Peyer's patch (tissue), 4 donors: ENCODE measurements around the gene OSBPL6. TPM values are rescaled to one million over a fixed set of nuclear protein-coding genes. Genes with fewer than 3 reads are reported as not detected.

ENCODE experiments used
- DNase-seq, 3 donors: peaks; one replicate each; pipeline ENCODE4 v3.0.0-alpha.2; 2017 to 2019
- H3K27ac ChIP-seq, 4 donors: fragments of 200-600 bp; sonication (generic); one replicate each; pipeline ENCODE4 v1.5.1; 2016 to 2019
- H3K27me3 ChIP-seq, 2 donors: fragments of 200-600 bp; sonication (generic); one replicate each; pipeline ENCODE4 v1.5.1; 2019
- H3K36me3 ChIP-seq, 3 donors: fragments of 200-600 bp; sonication (generic); one replicate each; pipeline ENCODE4 v1.5.1; 2016 to 2019
- H3K4me1 ChIP-seq, 4 donors: fragments of 200-600 bp; sonication (generic); one replicate each; pipeline ENCODE4 v1.5.1; 2016 to 2019
- H3K4me3 ChIP-seq, 4 donors: fragments of 200-600 bp; sonication (generic); 1 replicate in 3 of 4; 2 replicates in 1 of 4; pipeline ENCODE4 v1.5.1; 2016 to 2019; ENCODE audit warnings: mild to moderate bottlenecking in 1 of 4
- H3K9me3 ChIP-seq, 4 donors: fragments of 200-600 bp; sonication (generic); one replicate each; pipeline ENCODE4 v1.5.1; 2016 to 2019; ENCODE audit warnings: mild to moderate bottlenecking in 1 of 4
- CTCF ChIP-seq, 6 experiments: fragments of 450-650 bp in 4 of 6; fragments of 200-600 bp in 2 of 6; sonication (generic) in 1 of 6; IDR thresholded peaks; one replicate each; pipeline ENCODE4 v1.5.1; 2017 to 2019; ENCODE audit warnings: antibody characterized with exemption in 6 of 6, mild to moderate bottlenecking in 3 of 6, moderate library complexity in 1 of 6
- POLR2A ChIP-seq, 2 donors: fragments of 450-650 bp; IDR thresholded peaks; one replicate each; pipeline ENCODE4 v1.5.1; 2017; ENCODE audit warnings: antibody characterized with exemption in 2 of 2, mild to moderate bottlenecking in 2 of 2, moderate library complexity in 2 of 2
- total RNA-seq, 4 donors: library from RNA; depleted of rRNA; stranded (reverse); fragments of >200 nt; gene quantifications; one replicate each; pipeline ENCODE4 v1.1.0, GENCODE V29; 2016

The OSBPL6 gene
- total RNA-seq, 4 donors from 2014 or later, result 3.4 to 14.9 (median 4.9) TPM

GRCh38 chr2:178296394-178297090 lies 102.2 kb downstream of the OSBPL6 start:
- no peak overlapping the region for H3K27ac ChIP-seq
- no peaks in the 10 kb centered on the region for H3K27me3 ChIP-seq
- H3K9me3 ChIP-seq, result no peaks in the 10 kb centered on the region
- DNase-seq, result no peak
- TF ChIP-seq POLR2A (IDR thresholded peaks at IDR 0.05) (no peak), CTCF (IDR thresholded peaks at IDR 0.05) (no peak)
- no peaks in the 10 kb centered on the region for H3K36me3 ChIP-seq
- no peaks in the 10 kb centered on the region for H3K4me1 ChIP-seq
- H3K4me3 ChIP-seq, result no peak overlapping the region

- H3K27me3 ChIP-seq, result no peaks in the 10 kb centered on the region
- TF ChIP-seq POLR2A (IDR thresholded peaks at IDR 0.05) (no peak), CTCF (IDR thresholded peaks at IDR 0.05) (no peak)
Measured at GRCh38 chr2:178297091-178297411, 102.7 kb downstream of the OSBPL6 start.

DNA sequence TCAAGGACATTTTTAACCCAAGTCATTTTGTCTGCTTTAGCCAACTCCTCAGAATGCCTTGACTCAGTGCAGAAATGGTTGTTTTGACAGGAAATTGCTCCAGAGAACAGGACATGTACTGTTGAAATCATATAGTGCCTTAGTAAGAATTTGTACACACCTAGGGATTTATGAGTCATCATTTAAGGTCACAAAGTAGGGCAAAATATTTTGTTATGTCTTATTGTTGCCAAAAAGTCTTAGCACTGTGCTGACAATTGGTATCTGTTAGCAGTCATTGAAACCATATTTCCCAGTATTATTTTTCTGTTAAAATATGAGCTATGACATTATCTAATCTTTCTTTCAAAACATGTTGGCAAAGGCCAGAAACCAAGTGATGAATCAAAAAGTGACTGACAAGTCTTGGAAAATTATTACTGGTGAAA lies 104.5 kb downstream of the OSBPL6 start:
- no peaks in the 10 kb centered on the region for H3K27me3 ChIP-seq
- no peaks in the 10 kb centered on the region for H3K36me3 ChIP-seq
- no peaks in the 10 kb centered on the region for H3K9me3 ChIP-seq
- DNase-seq, result no peak
- no peaks in the 10 kb centered on the region for H3K4me1 ChIP-seq
- H3K27ac ChIP-seq, result no peak overlapping the region
- H3K4me3 ChIP-seq, result no peak overlapping the region
- TF ChIP-seq CTCF (IDR thresholded peaks at IDR 0.05), result no peak
- TF ChIP-seq POLR2A (IDR thresholded peaks at IDR 0.05), result no peak

More at GRCh38 chr2:178297091-178297411, 102.7 kb downstream of the OSBPL6 start:
- no peaks in the 10 kb centered on the region for H3K4me1 ChIP-seq
- DNase-seq, result no peak
- no peaks in the 10 kb centered on the region for H3K36me3 ChIP-seq
- no peak overlapping the region for H3K27ac ChIP-seq
- no peak overlapping the region for H3K4me3 ChIP-seq
- no peaks in the 10 kb centered on the region for H3K9me3 ChIP-seq

GRCh38 chr2:178301649-178302238 lies 107.4 kb downstream of the OSBPL6 start:
- DNase-seq, result no peak
- TF ChIP-seq POLR2A (IDR thresholded peaks at IDR 0.05), result no peak
- Histone ChIP-seq H3K4me1 (no peaks in the 10 kb centered on the region), H3K36me3 (no peaks in the 10 kb centered on the region), H3K27me3 (no peaks in the 10 kb centered on the region), H3K27ac (no peak overlapping the region), H3K9me3 (no peaks in the 10 kb centered on the region), H3K4me3 (no peak overlapping the region)

- no peak overlapping the region for H3K4me3 ChIP-seq
- H3K36me3 ChIP-seq, result no peaks in the 10 kb centered on the region
- no peak for TF ChIP-seq POLR2A (IDR thresholded peaks at IDR 0.05)
- TF ChIP-seq CTCF (IDR thresholded peaks at IDR 0.05), result no peak
- H3K4me1 ChIP-seq, result no peaks in the 10 kb centered on the region
- DNase-seq, result no peak
- no peaks in the 10 kb centered on the region for H3K27me3 ChIP-seq
- no peaks in the 10 kb centered on the region for H3K9me3 ChIP-seq
- H3K27ac ChIP-seq, result no peak overlapping the region
Measured at GRCh38 chr2:178304333-178304732, 110.0 kb downstream of the OSBPL6 start.

- no peak overlapping the region for H3K27ac ChIP-seq
- H3K9me3 ChIP-seq, result no peaks in the 10 kb centered on the region
- no peak overlapping the region for H3K4me3 ChIP-seq
- H3K27me3 ChIP-seq, result no peaks in the 10 kb centered on the region
- H3K4me1 ChIP-seq, result no peaks in the 10 kb centered on the region
- TF ChIP-seq POLR2A (IDR thresholded peaks at IDR 0.05) (no peak), CTCF (IDR thresholded peaks at IDR 0.05) (peak in 4 of 6 experiments; percentile 20 to 49 (median 46))
- DNase-seq, result peak in 2 of 3 donors; percentile 58 to 61
- H3K36me3 ChIP-seq, result no peaks in the 10 kb centered on the region
Measured at GRCh38 chr2:178306352-178307073, 112.2 kb downstream of the OSBPL6 start.
